Activated T-cell treated with anti-CD3 and anti-CD28 coated beads, Interleukin-2, amount 50 U/mL, for 1 hour (primary cell): ENCODE measurements around the gene PACS2.
"Not testable (repeated sequence)": the region's sequence is repeated elsewhere in the genome, so short reads cannot be mapped to it uniquely, and the experiment has no call there.

Source experiments
- DNase-seq: peaks from one replicate; pipeline ENCODE4 v3.0.0-alpha.2; 2020

The PACS2 gene

DNA sequence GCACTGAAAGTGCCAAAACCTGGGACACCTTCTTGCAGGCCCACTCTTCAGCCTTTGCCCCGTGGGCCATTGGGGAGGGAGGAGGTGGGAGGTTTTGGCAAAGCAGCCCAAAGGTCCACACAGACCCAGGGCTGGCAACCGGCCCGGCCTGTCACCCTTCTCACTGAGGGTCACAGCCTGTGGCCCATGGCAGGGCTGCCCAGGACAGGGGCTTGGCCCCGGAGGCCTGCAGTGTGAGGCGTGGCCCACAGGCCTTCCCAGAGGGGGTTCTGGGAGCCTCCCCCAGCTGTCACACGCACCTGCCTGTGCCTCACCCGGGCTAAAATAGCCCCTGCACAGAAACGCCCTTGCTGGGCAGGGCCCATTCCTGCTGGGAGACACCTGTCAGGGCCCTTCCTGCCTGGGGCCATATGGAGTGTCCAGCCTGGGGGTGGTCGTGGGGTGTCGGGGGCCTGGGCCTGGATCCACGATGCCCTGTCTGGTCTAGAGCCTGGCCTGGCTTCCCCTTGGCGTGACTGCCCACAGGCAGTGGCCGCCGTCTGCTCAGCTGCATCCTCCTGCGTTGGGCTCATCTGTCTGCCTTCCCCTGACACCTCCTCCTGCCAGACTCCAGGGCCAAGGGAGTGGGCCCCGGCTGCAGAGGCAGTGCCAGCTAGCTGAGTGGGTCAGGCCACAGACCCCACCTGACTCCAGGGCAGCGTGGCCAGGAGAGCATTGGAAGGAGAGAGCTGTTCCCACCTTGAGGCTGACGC lies 19.2 kb downstream of the PACS2 start:
- no peak for DNase-seq

DNA sequence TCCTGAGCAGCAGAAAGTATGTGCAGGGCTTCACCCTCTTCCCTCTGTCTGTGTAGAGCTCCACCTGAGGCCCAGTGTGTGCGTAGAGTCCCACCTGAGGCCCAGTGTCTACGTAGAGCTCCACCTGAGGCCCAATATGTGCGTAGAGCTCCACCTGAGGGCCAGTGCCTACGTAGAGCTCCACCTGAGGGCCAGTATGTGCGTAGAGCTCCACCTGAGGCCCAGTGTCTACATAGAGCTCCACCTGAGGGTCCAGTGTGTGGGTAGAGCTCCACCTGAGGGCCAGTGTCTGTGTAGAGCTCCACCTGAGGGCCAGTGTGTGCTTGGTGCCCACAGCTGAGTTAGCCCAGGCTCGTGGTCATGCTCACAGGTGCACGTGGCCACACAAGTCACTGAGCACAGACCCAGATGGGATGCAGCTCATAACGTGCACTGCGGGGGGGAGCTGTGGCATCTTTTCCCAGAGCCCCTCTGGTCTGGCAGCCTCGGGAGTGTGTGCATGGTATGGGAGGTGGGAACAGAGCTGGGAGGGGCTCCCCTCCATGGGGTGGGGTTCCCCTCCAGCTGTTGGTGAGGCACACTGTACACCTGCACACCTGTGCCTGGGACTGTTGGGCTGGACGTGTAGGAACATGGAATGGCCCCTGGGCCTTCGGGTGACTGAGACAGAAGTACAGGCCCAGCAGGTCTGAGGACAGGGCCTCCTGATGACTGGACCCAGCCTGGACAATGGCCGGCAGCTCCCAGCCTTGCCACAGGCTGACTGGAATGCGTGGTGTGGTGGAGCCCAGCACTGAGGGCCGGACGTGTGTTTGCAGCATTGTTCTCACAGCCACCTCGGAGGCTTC lies 20.1 kb downstream of the PACS2 start:
- no peak for DNase-seq

- not testable (repeated sequence) for DNase-seq
These were observed 20.6 kb downstream of the PACS2 start for GRCh38 chr14:105335231-105335542.

DNA sequence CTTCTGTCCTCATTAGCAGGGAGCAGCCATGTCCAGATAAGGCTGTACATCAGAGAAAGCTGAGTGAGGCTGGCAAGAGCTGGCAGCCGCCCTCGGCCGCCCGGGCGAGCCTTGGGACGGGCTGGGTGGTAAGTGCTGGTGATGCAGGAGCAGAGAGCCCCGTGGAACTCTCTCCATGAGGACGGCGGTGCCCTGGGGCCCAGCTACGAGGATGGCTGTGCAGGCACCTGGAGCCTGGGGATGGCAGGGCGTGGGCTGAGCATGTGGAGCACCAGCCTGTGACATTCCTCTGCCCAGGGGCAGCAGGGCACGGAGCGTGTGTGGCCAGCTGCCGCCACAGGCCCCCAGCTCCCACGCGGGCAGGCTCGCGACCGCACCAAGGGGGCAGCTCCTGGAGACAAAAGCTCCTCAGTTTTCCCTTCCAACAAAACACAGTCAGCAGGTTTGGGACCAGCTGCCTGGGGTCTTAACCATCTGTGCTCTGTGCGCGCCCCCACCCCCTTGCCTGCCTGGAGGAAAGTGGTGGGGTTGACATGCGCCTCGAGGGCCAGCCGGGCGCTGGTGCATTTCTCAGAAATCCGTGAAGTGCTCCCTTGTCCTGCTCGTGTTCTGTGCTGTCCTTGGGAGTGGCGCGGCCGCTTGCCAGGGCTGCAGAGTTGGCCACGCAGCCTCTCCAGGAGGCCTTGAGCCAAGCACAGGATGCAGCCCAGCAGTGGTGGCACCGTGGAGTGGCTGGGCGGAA lies 21.4 kb downstream of the PACS2 start:
- no peak for DNase-seq

DNA sequence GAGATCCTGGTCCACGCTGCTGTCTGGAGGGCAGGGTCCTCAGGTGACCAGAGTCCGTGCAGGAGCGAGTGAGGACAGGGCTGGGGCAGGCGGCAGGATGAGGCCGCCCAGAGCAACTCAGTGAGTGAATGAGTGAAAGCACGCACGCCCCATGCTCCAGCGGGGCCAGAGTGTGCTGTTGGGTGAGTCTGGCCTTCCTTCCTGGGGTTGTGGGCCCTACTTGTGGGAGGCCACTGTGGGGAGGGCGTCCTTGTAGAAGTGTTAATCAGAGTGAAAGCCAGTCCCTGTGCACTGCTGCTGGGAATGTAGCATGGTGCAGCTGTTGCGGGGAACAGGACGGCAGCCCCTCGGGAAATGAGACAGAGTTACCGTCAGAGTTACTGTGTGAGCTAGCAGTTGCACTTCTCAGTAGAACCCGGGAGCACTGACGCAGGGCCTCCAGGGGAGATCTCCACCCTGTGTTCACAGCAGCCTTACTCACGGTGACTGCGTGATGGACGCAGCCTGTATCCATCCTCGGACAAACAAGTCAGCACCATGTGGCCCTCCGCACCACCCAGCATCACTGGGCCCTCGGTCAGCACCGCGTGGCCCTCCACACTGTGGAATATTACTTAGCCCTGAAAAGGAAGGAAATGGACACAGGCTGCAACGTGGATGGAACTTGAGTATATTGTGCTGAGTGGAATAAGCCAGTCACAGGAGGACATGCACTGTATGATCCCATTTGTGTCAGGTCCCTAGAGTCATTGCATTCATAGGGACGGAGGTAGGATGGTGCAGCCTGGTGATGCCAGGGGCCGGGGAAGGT lies 22.1 kb downstream of the PACS2 start:
- DNase-seq = no peak

GRCh38 chr14:105337433-105337832 lies 22.9 kb downstream of the PACS2 start:
- DNase-seq = no peak

DNA sequence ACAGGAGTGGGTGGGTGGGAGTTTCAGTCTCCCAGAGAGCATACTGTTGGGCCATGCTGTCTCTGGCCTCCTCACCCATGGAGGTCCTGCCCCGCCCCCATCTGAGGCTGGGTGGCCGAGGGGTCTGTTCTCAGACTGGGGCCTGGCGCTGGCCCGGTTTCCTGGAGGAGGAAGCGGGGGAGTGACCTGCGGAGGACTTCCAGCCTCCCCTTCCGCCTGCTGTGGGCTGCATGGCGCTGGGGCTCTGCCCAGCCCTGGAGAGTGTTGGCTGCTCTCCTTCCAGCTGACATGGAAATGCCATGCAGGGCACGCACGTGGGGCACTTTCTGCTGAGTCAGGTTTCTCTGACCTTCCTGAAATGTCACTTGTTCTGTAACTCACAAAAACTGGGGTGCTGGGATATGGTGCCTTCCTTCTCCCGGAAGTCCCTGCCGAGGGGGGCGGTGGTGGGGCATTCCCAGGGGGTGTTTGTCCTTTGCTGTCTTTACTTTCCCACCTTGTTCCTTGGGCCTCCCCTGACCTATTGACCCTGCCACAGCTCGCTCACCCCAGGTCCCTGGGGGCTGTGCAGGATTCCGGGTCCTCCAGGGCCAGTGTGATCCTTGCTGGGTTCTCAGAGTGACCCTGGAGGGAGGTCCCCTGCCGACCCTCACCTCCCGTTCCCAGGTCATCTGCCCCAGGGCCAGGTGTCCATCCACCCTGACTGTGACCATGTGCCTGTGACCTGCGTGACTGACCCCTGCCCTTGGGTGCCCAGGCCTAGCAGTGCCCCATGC lies 23.6 kb downstream of the PACS2 start:
- DNase-seq = no peak

- DNase-seq = no peak
These were observed 26.5 kb downstream of the PACS2 start for GRCh38 chr14:105340821-105341733.

- no peak for DNase-seq
These were observed 28.6 kb downstream of the PACS2 start for GRCh38 chr14:105343194-105343593.

DNA sequence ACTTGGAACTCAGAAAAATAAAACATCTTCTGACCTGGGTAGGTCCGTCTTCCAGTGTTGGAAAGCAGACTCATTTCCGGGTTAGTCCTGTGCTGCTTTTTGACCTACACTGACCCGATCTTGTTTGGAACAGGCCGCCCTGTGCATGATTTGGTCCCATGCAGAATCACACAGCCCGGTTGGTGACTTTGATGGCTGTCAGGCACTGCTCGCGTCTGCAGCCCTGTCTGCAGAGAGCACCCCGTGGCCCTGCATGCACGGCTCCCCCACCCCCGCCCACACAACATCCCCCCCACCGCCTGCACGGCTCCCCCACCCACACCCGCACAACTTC lies 31.6 kb downstream of the PACS2 start:
- no peak for DNase-seq

DNA sequence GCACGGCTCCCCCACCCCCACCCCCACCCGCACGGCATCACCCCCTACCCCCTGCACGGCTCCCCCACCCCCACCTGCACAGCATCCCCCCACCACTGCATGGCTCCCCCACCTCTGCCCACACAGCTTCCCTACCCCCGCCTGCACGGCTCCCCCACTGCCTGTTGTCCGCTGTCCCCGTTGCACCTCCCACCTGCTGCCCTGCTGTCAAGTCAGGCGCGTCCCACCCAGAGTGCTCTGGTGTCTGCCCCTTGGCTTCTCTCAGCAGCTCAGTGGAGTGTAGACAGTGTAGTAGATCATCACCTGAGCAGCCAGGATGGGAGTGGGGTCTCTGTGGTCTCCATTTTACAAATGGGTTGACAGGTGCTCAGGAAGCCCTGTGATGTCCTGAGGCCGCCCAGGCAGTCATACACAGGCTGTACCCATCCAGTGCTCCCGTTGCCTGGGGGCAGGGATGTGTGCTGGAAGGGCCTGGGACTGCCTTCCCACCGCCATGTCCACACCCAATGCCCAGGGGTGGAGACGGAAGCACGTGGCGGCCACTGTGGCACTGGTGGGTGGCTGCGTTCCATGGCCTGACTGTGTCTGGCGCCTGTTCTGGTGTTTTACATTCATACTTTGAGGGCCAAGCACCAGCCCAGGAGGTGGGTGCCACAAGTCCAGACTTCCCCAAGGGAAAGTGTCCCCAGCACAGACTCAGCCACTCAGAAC lies 32.5 kb downstream of the PACS2 start:
- DNase-seq = no peak

DNA sequence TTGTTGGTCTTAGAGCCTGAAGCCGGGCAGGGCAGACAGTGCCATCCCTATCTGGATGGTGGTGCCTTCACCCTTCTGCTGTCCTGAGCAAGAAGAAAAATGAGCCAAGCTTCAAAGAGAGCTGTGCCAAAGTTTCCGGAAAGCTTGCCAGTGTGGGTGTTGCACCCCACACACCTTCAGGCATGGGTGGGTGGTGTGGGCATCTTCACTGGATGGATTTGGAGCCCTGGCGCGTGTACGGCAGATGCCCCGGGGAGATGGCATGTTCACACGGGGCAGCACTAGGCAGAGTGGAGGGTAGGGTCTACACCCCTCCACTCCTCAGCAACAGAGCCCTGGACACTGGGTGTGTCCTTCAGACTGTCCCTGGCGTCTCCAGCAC lies 33.0 kb downstream of the PACS2 start:
- no peak for DNase-seq

GRCh38 chr14:105348169-105348944 lies 33.8 kb downstream of the PACS2 start:
- no peak for DNase-seq

DNA sequence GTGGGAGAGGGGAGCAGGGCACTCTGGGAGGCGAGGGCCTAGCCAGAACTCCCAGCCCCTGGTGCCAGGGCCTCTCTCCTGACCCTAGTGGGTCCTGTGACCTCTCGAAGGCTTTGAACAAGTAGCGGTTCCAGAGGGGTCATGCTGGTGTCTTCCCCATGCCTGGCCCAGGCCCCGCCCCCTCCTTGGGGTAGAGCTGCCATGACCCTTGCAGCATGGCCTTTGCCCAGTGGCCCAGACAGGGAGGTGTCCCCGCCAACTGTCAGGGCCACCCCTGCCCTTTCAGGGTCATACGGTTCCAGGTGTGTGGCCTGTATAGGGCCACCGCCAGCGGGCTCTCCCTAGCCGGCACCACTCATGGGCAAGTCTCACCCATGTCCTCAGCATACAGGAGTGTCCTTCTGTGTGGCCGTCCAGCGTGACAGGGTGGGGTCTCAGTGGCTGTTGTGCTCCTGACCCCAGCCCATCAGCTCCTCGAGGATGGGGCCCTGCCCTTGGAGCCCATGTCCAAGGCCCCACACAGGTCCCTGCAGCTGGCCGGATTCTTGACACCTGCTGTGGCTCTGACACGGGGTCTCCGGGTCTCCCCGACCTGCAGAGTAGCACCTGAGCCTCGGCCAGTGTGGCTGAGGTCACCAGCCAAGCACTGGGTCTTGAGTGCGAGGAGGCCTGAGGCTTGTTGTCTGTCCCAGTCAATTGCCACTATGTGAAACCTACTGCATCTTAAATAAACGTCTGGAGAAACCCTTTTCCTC lies 34.6 kb downstream of the PACS2 start:
- no peak for DNase-seq

- no peak for DNase-seq
These were observed 35.4 kb downstream of the PACS2 start for GRCh38 chr14:105349992-105350391.

GRCh38 chr14:105350450-105351244 lies 36.1 kb downstream of the PACS2 start:
- no peak for DNase-seq

- no peak for DNase-seq
These were observed 36.9 kb downstream of the PACS2 start for GRCh38 chr14:105351410-105351809.
